ENCODE data around the gene PTBP3.

Gene PTBP3

GRCh38 chr9:112332977-112333638 lies at the start of gene PTBP3:
Gene PTBP3 (minus strand): TSS chr9:112333619. CDS start chr9:112297865, 35,754 bp downstream.
- TF ChIP-seq, protein P1, sequence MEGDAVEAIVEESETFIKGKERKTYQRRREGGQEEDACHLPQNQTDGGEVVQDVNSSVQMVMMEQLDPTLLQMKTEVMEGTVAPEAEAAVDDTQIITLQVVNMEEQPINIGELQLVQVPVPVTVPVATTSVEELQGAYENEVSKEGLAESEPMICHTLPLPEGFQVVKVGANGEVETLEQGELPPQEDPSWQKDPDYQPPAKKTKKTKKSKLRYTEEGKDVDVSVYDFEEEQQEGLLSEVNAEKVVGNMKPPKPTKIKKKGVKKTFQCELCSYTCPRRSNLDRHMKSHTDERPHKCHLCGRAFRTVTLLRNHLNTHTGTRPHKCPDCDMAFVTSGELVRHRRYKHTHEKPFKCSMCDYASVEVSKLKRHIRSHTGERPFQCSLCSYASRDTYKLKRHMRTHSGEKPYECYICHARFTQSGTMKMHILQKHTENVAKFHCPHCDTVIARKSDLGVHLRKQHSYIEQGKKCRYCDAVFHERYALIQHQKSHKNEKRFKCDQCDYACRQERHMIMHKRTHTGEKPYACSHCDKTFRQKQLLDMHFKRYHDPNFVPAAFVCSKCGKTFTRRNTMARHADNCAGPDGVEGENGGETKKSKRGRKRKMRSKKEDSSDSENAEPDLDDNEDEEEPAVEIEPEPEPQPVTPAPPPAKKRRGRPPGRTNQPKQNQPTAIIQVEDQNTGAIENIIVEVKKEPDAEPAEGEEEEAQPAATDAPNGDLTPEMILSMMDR (IDR thresholded peaks at IDR 0.05; ENCODE audit: poor library complexity, severe bottlenecking), result no peak
- peak; percentile 71 for ATAC-seq (ENCODE audit: low read depth)
- peaks cover 16% of the 10 kb centered on the region for H3K4me1 ChIP-seq (ENCODE audit: insufficient read depth, poor library complexity, severe bottlenecking)

GRCh38 chr9:112382501-112383364 lies 49.3 kb upstream of the PTBP3 start:
- no peaks in the 10 kb centered on the region for H3K27me3 ChIP-seq (ENCODE audit: insufficient read depth, poor library complexity, severe bottlenecking)
- H3K4me3 ChIP-seq (ENCODE audit: severe bottlenecking), result no peak overlapping the region
- H3K27ac ChIP-seq (ENCODE audit: poor library complexity, severe bottlenecking), result no peak overlapping the region
- H3K4me1 ChIP-seq (ENCODE audit: insufficient read depth, poor library complexity, severe bottlenecking), result peaks cover 7% of the 10 kb centered on the region
- DNase-seq (ENCODE audit: low spot score) (no peak), ATAC-seq (ENCODE audit: low read depth) (no peak)
- H3K36me3 ChIP-seq (ENCODE audit: low read depth), result peaks cover 9% of the 10 kb centered on the region; the same call in 1 of the 2 replicates
- TF ChIP-seq, protein P1 (IDR thresholded peaks at IDR 0.05; ENCODE audit: poor library complexity, severe bottlenecking), result no peak
- H3K9me3 ChIP-seq (ENCODE audit: severe bottlenecking), result no peaks in the 10 kb centered on the region

More at GRCh38 chr9:112332977-112333638, at the start of gene PTBP3:
- Histone ChIP-seq H3K36me3 (ENCODE audit: low read depth) (peaks cover 3% of the 10 kb centered on the region; the same call in 1 of the 2 replicates), H3K4me3 (ENCODE audit: severe bottlenecking) (peak within 1 kb of the TSS; percentile 87), H3K27ac (ENCODE audit: poor library complexity, severe bottlenecking) (peak within 1 kb of the TSS; percentile 96), H3K27me3 (ENCODE audit: insufficient read depth, poor library complexity, severe bottlenecking) (no peaks in the 10 kb centered on the region), H3K9me3 (ENCODE audit: severe bottlenecking) (no peaks in the 10 kb centered on the region)
- peak; percentile 76 for DNase-seq (ENCODE audit: low spot score)

DNA sequence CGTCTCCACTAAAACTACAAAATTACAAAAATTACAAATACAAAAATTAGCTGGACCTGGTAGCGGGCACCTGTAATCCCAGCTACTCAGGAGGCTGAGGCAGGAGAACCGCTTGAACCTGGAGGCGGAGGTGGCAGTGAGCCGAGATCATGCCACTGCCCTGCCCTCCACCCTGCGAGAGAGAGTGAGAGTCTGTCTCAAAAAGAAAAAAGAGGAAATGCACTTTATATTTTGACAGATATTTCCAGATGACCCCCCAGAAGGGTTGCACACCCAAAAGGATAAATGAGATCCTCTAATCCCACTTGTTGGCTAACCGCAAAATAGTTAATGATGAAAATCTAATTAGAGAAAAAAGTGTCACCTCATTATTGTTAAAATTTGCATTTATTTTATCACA lies 48.6 kb upstream of the PTBP3 start:
- TF ChIP-seq, protein P1 (IDR thresholded peaks at IDR 0.05; ENCODE audit: poor library complexity, severe bottlenecking), result no peak
- Histone ChIP-seq H3K4me1 (ENCODE audit: insufficient read depth, poor library complexity, severe bottlenecking) (peaks cover 10% of the 10 kb centered on the region), H3K9me3 (ENCODE audit: severe bottlenecking) (no peaks in the 10 kb centered on the region), H3K27ac (ENCODE audit: poor library complexity, severe bottlenecking) (no peak overlapping the region), H3K4me3 (ENCODE audit: severe bottlenecking) (no peak overlapping the region), H3K27me3 (ENCODE audit: insufficient read depth, poor library complexity, severe bottlenecking) (no peaks in the 10 kb centered on the region), H3K36me3 (ENCODE audit: low read depth) (peaks cover 9% of the 10 kb centered on the region; the same call in 1 of the 2 replicates)
- ATAC-seq (ENCODE audit: low read depth), result no peak
- no peak for DNase-seq (ENCODE audit: low spot score)

DNA sequence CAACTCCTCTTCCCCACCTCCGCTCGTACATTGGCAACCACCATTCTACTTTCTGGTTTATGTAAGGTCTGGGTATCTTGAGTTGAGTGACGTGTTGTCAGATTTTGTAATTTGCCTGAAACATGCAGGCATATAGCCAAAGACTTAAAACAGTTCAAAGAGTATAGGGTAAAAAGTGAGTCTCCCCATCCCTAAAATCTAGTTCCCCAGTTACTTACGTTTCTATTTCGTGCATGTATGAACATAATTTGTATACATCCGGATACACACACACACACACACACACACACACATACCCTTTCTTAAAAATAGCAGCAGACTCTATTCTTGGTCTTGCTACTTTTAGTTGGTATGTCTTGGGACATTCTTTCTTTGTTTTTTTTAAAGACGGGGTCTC lies 47.4 kb upstream of the PTBP3 start:
- no peaks in the 10 kb centered on the region for H3K27me3 ChIP-seq (ENCODE audit: insufficient read depth, poor library complexity, severe bottlenecking)
- peaks cover 10% of the 10 kb centered on the region for H3K4me1 ChIP-seq (ENCODE audit: insufficient read depth, poor library complexity, severe bottlenecking)
- H3K27ac ChIP-seq (ENCODE audit: poor library complexity, severe bottlenecking), result peak overlapping the region; percentile 67
- H3K36me3 ChIP-seq (ENCODE audit: low read depth), result no peaks in the 10 kb centered on the region
- ATAC-seq (ENCODE audit: low read depth) (no peak), DNase-seq (ENCODE audit: low spot score) (no peak)
- TF ChIP-seq, protein P1 (IDR thresholded peaks at IDR 0.05; ENCODE audit: poor library complexity, severe bottlenecking), result no peak
- no peaks in the 10 kb centered on the region for H3K9me3 ChIP-seq (ENCODE audit: severe bottlenecking)
- H3K4me3 ChIP-seq (ENCODE audit: severe bottlenecking), result peak overlapping the region; percentile 83
